Daoy (cell line): ENCODE measurements around the gene TTC32. TPM values are rescaled to one million over a fixed set of nuclear protein-coding genes. Genes with fewer than 3 reads are reported as not detected.
"Not testable (repeated sequence)": the region's sequence is repeated elsewhere in the genome, so short reads cannot be mapped to it uniquely, and the experiment has no call there.

Experiments used
- DNase-seq: peaks from one replicate; pipeline ENCODE4 v3.0.0-alpha.2; 2015; ENCODE audit warnings: low read depth
- total RNA-seq: library from RNA; depleted of rRNA; stranded (reverse); fragments of >200 nt; shearing (Covaris generic); gene quantifications from 2 replicates; pipeline ENCODE4 v1.2.3, GENCODE V29; 2014

The TTC32 gene
- total RNA-seq, 1 experiment from 2014 or later: 7.9 TPM

DNA sequence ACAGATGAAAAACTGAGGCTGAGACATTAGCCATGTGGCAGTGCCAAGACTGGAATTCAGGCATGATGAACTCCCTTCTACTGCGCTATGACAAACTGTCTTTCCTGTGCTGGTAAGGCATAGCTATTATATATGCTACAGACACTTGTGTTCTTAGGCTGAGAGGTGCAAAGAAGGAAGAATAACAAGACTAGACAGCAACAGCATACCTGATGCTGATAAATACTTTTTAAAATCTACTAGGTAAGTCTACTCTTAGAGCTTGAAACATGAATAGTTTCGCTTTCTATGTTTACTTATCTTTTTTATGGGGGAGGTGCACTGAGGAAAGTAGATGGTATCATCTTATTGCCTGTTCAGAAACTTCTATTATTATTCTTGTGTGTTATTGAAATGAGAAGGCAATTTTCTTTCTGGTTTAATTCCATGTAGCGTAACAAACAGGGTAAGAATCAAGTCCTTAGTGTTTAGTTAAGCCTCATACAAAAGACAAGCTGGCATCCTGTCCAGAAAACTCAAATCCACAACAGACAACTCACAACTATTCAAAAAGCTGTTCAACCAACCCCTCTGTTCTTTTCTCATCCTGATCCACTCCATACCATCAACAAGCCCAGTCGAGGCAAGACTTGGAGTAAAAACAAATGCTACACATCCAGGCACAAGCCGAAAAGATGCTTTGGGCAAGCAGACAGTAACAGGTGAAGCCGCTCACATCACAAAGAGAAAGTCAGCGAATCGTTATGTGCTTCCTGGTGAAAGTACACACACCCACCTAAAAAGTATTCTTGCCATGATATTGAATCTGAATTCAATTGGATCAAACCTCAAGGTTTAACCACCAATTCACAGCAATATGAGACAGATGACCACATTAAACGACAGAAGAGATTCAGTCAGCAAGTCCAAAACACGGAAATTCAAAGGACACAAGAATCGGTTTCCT, 1.5 kb downstream of the TTC32 start:
- peak; percentile 16 for DNase-seq

DNA sequence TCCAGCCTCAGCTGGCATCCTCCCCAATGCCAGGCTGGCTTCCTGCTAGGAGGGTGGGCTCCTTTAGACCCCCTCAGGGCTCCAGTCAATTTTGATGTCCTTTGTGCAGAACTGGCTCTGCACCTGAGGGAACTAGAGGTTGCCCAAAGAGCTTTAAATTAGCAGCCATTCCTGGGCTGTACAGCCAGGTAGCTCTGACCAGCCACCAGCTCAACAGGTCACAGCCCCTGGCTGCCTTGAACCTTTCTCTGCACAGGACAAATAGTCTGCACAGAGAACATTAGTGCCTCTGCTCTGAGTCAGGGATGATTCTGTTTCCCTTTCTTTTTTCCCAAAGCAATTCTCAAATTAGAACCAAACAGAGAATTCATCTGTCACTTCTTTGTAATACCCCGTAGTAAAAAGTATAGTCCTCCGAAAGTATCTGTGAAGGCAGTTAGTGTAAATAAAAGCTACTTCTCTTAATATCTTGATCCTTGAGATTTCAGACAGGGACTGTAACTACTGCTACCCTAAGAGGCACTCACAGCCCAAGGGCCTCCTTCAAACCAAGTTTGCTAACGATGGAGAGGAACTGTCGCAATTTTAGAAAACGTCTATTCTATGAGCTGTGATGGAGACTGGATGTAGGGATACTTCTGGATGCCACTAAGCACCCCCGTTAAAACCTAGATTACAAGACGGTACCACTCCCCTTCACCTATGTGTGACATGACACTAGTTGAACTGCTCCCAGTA, 3.0 kb downstream of the TTC32 start:
- DNase-seq: no peak

DNA sequence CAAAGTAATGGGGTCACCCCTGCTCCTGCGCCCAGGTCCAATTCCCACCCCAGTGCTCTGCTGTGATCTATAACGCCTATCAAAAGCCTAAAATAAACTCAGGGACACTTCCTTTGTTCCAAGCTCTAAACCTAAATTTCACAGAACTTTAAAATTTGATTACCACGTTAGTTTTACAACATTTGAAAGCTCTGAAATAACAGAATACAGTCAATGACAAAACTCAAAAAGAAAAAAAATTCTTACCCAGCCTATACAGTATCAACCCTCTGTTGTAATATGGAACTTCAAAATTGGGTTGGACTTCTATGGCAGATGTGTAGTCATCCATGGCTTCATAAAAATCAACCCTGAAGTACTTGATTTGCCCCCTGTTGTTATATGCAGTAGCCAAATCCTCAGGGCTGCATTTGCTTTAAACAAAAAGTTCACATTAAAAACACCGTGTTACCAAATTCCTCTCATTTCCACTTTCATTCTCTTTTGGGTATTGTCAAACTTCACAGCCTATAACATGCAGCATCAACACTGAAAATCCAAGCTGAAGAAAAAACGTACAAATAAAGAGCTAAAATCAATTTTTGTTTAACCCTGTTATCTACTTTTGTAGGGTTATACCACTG, 4.0 kb downstream of the TTC32 start:
- DNase-seq: no peak

DNA sequence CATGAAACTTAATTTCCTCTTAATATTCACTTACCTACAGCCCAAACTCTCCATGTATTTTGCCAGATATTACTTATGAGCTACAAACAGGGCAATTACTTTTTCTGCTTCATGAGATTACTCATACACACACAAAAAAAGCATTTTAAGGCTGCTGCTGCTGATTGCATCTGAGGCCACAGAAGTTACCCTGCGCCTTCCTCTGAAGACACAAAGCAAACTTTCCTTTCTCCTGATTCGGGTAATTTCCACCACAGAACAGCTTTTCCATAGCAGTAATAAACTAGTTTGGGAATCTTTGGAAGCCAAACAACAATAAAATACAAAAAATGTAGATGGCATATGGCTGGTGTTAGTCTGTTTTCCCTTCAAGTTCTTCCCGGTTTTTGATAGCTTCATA, 6.2 kb downstream of the TTC32 start:
- DNase-seq: no peak

DNA sequence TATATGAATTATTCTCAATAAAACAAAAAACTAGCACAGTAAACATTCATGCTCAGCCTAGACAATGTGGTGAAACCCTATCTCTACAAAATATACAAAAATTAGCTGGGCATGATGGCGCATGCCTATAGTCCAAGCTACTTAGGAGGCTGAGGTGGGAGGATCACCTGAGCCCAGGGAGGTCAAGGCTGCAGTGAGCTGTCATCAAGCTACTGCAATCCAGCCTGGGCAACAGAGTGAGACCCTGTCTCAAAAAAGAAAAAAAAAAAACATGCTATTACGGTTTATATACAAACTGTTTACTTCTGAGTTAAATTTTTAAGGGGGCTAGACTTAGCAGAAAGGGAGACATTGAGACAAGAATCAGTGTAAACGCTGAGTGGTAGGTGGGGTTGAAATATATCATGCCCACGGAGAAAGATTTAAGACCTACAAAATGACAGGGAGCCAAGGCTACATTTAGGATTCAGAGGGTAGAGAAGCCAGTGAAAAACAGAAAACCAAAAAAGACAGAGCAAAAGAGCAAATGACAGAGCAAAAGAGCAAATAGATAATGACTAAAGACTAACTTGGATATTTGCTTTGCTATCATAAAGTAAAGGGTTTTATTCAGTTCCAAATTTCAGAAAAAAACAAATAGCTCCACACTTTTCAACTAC, 7.5 kb downstream of the TTC32 start:
- no peak for DNase-seq

DNA sequence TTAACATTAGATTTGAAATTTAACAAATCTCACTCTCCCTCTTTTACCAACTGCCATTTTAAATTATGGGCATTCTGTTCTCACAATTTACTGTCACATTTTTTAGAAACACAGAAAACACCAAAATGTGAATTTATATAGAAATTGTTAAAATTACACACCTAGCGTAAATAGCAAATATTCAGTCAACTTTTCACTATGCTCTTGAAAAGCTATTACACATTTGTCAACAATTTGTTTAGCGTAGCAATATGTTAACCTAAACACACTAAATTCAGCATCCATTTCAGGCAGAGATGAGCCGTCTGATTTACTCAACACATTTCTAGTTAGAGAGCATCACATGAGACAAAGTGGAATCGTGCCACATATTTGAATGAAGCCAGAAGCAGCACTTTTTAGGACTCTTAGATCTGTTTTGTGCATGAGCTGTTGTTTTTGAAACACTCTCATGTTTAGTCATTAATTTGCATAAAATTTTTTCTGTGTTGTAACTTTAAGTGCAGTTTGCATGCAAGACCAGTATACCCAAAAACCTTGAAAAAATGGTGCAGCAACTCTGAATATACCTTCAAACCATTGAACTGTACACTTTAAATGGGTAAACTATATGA, 8.2 kb downstream of the TTC32 start:
- no peak for DNase-seq

DNA sequence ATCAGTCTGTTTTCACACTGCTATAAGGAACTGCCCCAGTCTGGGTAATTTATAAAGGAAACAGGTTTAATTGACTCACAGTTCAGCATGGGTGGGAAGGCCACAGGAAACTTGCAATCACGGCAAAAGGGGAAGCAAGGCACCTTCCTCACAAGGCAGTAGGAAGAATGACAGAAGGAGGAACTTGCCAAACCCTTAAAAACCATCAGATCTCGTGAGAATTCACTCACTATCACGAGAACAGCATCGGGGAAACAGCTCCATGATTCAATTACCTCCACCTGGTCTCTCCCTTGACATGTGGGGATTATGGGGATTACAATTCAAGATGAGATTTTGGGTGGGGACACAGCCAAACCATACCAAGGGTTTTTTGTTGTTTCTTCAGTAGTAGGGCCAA, 9.8 kb downstream of the TTC32 start:
- not testable (repeated sequence) for DNase-seq

DNA sequence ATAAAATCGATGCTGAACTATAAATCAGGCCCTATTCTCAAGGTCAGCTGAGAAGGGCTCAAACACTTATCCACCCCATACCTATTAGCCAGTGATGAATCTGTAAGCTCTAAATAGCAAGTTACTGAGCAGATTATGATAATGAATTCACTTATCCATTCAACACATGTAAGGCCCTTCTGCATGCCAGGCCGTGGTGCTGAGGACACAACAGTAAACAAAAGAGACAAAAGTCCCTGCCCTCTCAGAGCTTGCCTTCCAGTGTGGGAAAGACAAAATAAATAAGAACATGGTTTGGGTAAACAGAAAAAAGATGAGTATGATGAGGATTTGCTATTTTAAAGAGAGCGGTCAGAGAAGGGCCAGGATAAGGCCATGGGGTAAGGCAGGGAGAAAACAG, 11.7 kb downstream of the TTC32 start:
- no peak for DNase-seq

DNA sequence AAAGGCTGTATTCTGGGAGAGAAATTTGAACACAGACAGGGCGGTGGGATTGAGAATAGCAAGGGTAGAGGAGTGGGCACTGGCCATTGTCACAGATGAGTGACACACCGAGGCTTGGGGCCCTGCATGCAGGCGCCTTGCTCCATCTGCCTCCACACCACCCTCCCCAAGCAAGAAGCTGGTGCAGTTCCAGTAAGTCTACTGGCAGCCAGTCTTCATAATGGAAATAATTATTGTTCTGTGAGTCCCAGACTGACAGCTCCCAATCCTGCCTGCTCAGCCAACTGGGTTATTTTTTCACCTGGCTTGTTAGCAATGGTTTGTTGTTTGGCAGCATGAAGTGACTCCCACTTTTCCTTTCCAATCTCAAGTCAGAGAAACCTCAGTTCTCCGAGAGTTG, 13.0 kb downstream of the TTC32 start:
- no peak for DNase-seq

DNA sequence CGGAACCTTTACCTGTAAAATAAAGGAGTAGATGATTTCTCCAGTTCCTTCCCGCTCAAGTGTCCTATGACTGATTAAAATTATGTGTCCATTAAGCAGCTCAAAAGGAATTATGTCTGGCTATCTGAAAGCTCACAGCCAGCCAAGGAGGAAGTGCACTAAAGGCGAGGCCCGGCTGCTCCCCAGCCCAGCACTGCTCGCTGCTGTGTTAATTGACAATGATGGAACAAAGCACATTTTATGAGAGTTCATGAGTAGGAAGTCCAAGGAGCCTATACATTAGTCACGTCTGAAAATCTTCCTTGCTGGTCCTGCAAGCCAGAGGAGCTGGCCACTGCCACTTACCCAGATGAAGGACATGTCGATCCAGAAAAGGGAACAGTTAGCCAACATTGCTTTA, 14.3 kb downstream of the TTC32 start:
- no peak for DNase-seq

DNA sequence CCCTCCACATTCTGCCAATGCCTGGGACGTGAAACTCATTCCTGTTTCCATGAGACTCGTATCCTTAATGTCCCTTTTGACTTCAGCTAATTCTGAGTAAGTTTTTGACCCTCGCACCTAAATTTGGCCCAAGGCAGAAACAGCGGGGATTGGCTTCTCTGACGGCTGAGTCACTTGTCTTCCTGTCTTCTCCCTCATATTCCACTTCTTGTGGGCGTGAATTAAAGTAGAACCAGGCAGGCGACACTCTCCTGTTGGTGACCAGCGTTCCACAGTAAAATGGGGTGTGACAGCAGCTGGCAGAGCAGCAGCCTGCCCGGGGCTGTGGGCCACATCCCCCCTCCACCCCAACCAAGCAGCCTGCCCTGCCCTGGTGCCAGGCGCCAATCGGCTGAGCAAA, 15.5 kb downstream of the TTC32 start:
- no peak for DNase-seq

DNA sequence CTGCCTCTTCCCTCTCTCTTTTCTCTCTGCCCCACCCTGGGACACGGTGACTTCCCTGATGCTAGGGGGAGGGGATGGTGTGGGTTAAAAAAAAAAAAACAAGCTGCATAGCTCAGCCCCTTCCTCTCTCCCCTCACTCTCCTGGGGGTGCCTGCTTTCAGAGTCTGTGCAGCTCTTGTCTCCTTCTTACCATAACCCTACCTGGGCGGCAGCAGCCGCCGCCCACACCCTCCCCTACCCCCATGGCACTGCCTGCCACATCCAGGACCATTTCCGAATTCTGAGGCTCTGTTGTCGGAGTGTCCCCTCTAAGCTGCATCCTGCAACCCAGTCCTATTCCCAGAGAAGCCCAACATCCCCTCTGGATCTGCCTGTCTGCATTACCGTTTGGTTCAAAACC, 16.0 kb downstream of the TTC32 start:
- no peak for DNase-seq

DNA sequence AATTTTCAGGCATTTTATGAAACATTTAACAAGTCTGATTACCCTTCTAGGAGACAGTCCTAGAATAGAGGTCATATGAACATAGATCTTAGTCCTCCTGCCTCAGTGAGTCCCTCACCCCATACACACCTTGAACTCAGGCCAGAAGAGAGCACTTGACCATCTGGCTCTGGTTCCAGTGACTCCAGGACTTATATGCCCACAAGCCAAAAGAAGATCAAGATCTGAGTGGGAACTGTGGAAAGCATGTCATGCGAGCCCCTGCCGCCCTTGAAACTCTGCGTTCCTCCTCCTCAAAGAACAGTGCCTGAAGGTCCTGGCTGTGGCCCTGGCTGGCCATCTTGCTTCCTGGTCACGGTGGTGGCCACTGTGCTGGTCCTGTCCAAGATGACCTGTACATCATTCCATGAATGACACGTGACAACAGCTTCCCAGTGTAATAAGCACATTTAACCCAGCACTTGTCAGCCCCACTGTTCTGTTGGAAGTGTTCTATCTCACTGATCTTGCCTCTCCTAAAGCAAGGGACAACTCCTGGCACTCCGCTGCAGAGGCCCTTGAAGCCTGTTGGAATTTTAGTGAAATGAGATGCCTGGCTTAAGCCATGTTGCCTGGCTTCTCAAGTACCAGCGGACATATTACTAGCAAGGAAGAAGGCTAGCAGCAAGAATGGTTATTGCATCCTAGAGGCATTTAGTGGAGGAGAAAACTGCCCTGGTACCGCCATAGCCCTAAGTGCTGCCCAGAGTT, 17.6 kb downstream of the TTC32 start:
- DNase-seq: no peak

DNA sequence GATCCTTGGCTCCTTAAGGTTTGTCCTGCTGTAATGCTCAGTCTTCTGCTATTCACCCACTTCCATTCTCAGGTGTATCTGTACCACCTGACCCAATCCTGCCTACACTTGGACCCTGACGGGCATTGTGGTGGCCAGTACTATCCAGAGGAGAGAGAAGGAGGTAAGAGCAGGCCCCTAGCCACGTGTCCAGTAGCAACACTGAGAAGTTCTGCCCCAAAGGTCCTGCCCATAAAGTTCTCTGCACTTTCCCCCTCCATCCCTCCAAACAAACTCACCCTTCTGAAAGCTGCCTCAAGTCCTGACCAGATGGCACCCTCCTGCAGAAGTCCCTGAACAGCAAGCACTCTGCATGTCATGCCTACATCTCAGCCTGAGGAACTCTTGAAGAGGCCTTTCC, 18.3 kb downstream of the TTC32 start:
- DNase-seq: no peak

DNA sequence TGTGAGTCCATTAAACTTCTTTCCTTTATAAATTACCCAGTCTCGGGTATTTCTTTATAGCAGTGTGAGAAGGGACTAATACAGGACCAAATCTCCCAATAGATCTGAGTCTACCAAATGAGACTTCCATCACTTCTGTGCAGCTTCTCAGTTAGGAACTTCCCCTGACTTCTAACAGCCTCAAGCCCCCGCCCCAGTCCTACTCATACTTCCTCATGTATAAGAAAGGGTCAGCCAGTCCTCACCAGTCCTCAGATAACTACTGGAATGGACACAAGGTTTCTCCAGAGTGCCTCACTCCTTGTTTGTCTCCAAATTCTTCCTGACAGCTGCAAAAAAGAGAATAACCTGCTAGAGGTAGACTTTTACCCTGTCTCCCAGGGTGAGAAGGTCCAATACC, 19.5 kb downstream of the TTC32 start:
- DNase-seq: no peak

DNA sequence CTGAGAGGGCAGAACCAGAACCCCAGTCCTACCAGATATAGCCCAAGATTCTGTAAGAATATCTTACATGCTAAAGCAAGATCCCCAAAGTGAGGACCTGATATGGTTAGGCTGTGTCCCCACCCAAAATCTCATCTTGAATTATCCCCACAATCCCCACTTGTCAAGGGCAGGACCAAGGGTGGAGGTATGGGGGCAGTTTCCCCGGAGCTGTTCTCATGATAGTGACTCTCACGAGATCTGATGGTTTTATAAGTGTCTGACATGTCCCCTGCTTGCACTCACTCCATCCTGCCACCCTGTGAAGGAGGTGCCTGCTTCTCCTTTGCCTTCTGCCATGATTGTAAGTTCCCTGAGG, 19.9 kb downstream of the TTC32 start:
- no peak for DNase-seq

DNA sequence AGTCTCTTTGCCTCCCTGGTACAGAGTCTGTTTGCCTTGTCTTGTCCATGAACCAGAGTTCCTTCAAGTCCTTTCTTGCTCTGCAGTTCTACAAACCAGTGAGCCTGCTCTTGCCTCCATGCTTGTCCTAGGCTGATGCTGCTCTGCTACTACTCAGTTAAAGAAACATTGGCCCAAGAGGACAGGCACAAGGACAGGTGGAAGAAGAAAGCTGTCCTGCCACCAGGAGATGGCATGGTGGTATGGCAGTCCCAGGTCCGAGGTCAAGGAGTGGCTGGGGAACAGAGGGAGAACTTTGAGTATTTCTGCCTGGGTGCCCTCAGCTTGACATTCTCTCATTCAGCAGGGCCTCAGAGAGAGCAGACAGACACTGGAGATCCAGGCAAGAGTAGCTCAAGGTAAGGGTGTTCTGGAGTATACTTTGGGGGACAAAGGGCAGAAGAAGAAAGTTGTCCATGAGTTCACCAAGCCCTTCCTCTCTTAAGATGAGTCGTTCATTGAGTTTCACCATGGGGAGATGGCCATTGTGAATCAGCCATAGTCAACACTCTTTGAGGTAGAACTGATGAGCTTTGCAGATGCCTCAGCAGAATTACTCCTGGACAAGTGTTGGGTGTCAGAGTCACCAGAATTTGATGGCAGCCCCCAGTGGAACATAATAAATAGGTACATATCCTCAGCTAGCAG, 20.4 kb downstream of the TTC32 start:
- DNase-seq: no peak

DNA sequence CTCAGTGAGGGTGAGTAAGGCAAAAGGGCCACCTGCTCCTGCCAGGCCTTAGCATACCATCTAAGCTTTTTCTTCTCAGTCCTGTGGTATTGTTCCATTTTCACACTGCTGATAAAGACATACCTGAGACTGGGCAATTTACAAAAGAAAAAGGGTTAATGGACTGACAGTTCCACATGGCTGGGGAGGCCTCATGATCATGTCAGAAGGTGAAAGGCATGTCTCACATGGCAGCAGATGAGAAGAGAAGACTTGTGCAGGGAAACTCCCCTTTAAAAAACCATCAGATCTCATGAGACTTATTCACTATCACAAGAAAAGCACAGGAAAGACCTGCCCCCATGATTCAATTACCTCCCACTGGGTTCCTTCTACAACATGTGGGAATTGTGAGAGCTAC, 21.6 kb downstream of the TTC32 start:
- DNase-seq: not testable (repeated sequence)

DNA sequence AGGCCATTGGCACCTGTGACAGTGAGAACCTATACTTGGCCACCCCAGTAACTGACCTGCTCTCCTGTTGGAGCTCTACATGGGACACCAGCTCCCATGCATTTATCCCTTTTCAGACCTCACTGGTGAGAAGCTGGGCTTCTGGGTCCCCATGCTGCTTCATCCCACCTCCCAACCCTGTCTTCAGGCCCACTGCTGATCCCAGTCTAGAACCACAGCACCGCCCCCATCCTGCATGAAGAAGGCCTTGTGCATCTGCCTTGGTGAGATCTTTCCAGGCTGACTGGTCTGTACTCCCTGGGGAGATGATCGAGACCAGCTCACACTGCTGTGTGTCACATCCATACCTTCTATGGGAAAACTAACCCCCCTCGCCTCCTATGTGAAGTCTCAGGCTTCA, 22.7 kb downstream of the TTC32 start:
- no peak for DNase-seq

DNA sequence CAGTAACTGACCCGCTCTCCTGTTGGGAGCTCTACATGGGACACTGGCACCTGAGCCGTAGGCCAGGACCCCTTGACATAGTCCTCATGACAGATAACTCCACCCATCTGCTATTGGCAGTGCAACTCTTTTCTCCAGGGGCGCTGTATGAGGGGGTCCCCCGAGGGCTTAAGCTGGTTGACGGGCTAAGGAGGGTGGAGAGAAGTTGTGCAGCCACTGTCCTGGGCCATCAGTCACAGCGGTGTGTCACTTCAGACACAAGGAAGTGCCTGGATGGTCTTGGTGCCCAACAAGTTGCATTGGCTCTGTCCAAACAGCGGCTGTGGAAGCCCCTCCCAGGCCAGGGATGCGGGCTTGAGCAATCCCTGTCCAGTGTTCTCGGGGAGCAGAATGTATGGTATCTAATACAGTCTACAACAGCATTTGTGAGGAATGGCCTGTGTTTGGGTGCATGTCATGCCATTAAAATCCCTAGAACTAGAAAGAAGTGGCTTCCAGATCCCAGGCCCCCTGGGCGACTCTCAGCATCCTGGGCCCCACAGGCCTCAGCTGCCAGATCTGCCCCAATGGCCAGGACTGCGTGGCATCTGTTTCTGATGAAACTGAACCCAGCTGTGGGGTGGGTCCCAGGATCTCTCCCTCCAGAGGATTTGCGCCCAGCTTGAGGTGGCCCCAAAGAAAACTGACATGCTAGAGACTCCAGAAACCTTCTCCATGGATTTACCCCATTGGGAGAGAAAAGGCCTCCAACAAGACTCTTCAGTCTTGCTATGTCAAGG, 23.3 kb downstream of the TTC32 start:
- DNase-seq: no peak
